HG03060 (cell line): Measurements from ENCODE around the gene SP8.
"Not testable (repeated sequence)": the region's sequence is repeated elsewhere in the genome, so short reads cannot be mapped to it uniquely, and the experiment has no call there.

ENCODE experiments used
- ATAC-seq: cut with Tn5 transposase; IDR thresholded peaks from one replicate; pipeline ENCODE4 v1.9.1; 2021; ENCODE audit warnings: low read depth, moderate number of reproducible peaks; ENCODE audit not compliant: unreplicated experiment

Gene SP8

DNA sequence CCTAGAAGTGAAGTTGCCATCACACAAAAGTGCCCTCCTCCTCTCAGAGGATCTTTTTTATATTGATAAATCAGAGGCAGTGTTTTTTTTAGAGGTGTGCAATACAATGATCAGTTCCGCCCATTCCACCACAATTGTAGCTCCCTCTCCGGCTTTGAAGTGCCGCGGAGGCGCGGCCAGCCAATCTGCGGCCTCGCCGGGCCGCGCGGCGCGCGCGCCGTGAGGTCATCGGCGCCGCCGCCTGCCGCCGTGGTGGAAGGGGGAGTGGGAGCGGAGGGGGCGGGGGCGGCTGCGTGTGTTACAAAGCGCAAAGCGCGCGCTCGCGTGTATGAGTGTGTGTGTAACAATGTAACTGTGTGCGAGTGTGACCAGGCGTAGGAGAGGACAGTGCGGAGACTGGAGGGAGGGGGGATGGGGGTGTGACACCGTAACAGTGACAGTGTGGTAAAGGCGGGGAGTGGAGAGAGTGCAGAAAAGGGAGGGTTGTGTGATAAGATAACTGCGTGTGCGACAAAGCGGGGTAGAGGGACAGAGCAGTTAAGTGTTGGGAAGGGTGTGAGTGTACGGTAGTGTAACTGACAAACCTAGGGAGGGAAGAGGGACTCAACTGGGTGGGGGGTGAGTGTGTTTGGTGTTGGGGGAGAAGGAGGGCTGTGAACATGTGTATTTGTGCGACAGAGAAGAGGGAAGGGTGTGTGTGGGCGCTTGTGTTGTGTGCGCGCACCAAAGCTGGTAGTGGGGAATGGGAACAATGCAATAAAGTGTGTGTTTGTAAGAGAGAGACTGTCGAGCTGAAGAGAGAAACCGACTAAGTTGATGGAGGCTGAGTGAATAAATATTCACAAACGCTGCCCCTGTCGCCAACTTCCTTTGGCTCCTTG, at the start of gene SP8:
TSS of gene SP8 (minus strand) at position 108 of the 881 bp plus-strand sequence. CDS start at position 20, 88 bp downstream.
- ATAC-seq = no peak

DNA sequence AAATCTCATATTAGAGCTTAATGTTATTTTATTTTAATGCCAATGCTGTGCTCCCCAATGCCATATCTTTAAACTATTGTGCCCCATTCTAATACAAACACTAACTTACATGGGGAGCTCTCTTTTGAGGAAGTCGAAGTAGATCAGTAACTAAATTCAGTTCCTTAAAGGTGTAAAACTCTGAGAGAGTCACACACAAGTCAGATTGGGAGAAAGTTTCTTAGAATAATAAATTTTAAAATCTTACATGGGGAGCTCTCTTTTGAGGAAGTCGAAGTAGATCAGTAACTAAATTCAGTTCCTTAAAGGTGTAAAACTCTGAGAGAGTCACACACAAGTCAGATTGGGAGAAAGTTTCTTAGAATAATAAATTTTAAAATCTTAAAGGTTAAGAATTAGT, 49.7 kb upstream of the SP8 start:
- ATAC-seq = peak; percentile 76

DNA sequence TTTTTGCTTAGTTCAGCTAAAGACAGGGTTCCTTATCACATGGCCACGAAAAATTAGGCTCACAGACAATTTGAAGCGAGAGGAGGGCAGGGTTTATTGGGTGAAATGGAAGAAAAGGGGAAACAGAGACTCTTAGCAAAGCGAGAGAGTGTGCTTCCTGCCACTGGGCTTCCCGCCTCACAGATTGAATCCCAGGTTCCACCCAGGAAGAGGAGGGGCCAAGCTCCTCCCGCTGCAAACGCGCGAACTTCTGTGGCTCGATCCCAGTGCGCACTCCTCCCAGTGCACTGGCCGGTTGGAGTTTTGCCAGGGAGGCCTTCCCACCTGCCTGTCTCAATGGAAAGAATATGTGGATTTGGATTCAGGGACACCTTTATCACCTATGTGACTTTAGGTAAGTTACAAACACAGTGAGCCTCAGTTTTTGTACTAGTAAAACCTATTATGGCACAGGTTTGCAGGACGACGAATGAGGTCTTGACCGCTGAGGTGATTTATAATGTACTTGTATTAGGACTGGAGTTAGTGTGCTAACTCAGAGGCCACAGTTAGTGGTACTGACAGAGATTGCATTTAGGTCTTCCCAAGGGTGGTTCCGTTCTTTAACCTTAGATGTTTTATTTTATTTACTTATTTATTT, 48.5 kb upstream of the SP8 start:
- ATAC-seq = no peak

DNA sequence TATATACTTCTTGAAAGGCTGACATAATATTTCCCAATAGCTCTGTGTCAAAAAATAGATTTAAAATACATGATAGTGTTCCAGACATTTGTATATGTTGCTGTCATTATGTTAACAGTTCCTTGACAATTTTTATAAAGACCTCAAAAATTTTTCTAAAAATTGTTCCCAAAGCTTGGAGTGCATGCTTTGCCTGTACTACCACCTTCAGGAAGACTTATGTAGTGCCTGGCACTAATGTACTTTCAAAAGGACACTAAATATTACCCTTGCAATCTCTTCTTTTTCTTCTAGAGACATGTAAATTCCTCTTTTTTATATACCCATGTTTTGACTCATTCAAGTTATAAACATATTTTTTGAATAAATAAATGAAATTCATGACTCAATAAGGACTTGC, 48.0 kb upstream of the SP8 start:
- ATAC-seq = no peak

DNA sequence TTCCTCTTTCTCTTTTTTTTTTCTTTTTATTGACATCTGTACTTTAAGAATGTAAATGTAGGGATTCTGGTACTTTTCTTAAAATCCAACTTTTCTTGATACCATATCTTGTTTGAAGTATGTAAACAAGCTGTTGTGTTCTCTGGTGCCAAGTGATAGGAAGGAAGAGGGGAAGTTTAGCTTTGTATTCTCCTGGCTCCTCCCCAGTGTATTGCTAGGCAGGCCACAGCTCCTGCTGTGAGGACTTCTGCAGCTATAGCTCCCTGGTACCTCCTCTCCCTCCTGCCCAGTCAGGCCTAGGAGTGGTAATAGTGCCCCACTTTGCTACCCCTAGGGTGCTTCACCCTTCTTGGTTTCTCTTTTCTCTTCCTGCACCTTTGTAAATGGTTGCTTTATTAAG, 45.3 kb upstream of the SP8 start:
- no peak for ATAC-seq

DNA sequence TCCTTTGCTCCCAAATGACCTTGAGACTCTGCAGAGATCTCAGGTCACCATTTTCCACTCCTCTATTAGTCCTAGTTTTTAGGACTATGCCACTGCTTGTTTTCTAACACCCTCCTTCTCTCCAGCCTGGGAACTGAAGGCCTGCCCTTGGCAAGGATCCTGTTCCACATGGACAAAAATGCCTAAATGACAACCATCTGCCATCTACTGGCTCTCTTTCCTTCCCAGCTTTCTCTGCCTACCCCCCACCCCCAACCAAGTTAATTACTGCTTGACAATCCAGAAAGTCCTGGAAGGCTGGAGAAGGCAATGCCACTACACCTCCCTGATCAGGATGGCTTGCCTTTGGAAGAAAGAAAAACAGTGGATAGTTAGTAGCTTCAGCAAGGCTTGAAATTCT, 44.8 kb upstream of the SP8 start:
- no peak for ATAC-seq

DNA sequence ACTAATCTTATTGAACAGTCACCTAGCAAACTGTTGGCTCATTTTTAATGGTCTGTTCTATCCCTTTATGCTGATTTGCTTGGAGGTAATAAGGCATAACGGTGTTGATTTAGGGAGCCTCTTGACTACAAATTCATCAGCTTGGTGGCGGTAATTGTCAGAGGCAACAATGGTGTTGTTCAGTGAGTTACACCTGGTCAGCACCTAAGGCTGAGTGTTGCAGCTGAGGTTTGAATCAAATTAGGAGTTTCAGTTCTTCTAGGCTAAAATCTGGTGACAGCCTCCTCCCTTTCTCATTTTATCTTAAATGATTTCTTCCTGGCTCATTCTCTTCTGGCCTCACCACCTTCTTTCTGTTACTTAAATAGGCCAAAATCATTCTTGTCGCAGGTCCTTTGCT, 42.3 kb upstream of the SP8 start:
- ATAC-seq = no peak

DNA sequence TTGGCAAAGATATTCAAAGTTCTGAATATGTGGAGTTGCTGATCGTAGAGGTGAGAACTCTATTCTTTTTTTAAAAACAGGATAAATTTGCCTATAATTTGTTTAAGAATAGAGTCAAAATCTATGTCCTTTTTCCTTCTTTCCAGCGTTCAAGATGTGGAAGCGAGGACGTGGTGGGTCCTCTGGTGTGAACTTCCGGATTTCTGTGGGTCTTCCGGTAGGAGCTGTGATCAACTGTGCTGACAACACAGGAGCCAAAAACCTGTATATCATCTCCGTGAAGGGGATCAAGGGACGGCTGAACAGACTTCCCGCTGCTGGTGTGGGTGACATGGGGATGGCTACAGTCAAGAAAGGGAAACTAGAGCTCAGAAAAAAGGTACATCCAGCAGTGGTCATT, 40.5 kb upstream of the SP8 start:
- no peak for ATAC-seq

DNA sequence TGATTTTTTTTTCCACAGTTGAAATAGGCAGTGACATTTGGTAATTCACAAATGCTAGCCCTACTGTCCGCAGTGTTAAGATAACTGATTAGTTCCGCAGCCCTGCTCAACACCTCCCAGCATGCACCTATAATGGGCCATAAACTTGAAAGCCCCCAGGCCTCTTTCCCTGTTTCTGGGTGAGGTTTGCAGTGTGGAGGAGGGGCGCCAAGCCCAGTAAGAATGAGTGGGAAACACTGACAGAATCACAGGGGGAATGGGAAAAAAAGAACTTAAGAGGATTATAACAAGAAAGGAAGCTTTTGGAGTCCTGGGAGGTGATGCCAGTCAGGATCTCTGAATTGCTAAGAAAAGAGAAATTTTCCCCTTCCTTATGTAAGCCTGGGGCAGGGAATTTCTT, 39.6 kb upstream of the SP8 start:
- ATAC-seq = no peak

DNA sequence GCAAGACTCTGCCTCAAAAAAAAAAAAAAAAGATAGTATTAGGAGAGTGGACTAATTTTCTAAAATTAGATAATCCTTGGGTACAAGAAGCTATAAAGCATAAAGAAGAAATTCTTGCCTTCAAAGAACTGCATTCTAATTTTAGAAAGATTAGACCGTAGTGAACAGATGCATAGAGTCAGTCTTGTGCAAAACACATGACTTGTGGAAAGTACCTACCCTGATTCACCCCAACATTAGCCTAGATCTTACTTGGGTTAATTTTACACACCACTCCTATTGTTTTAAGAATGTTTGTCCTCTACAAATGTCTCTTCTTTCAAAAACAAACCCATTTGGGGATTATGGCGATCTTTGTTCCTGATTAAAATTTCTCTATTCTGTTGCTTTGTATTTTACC, 38.9 kb upstream of the SP8 start:
- no peak for ATAC-seq

DNA sequence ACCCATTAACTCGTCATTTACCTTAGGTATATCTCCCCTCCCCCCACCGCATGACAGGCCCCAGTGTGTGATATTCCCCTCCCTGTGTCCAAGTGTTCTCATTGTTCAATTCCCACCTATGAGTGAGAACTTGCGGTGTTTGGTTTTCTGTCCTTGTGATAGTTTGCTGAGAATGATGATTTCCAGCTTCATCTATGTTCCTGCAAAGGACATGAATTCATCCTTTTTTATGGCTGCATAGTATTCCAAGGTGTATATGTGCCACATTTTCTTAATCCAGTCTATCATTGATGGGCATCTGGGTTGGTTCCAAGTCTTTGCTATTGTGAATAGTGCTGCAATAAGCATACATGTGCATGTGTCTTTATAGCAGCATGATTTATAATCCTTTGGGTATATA, 34.7 kb upstream of the SP8 start:
- not testable (repeated sequence) for ATAC-seq

DNA sequence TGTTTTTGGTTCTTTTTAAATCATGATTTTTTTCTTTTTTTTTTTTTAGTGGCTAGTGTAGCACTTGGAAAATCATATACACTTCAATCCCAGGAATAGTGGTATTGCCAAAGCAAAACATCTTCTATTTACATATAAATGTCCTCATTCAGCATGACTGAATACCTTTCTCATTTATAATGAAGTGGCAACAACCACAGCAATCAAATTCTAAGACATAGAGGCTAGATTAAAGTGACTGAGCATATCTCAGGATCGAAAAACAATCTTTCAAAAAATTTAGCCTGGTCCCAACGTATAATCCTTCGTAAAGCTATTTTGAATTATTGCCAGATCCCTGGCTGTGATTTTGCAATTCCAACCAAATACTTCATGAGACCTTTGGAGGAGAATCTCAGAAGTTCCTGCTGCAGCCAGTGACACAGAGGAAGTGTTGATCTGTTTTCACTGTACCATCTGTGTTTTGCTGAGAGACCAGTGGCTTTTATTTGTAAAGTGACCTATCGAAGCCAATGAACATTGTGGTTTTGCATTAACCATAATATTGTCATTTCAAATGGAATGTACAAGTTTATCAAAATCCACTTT, 29.8 kb upstream of the SP8 start:
- ATAC-seq = no peak

DNA sequence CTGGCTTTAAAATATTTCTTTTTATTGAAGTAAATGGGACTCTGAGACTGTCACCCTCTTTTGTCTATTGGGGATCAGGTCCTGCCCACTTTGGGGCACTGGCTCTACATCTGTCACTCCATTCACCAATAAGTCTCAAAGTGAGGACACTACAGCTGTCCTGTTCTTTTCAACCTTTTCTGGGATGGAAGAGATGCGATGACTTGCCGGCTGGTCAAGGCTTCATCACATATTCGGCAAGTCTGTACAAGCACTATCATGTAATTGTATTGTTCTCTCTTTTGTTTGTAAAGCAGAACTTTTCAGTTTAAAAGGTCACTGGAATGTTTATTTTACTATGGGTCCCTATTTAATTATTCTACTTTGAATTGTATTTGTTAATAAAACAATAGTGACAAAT, 17.7 kb upstream of the SP8 start:
- ATAC-seq = no peak

DNA sequence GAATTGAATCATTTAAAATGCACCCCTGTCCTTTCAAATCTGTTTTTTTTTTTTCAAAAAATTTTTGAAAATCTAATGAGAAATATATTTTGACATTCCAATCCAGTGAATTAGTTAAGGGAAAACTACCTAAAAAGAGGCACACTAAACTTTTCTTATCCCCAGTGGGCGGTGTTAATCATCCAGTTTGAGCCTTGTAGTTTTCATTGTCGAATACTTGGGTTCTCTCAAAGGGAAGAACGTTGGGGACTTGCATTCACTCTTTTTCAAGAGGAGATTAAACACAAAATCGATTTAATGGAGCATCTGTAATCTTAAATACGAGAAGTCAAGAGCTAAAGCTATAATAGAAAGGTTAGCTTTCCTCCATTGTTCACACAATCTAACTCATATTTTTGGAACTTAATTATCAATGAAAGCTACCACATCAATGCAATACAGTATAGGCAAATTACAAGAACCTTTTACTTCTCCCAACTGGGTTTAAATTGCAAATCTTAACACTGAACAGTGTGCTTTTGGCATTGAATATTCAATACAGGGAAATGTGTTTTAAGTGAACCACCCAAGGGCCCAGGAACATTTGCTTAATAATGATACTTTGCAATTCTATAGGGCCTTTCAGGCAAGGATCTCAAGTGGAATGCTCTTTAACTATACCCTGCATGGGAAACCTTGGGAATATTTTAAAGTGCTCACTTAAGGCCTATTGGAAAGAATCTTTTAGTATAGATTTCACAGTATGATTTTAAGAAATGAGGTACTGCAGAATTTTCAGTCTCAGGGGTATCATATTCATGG, 13.1 kb upstream of the SP8 start:
- no peak for ATAC-seq

DNA sequence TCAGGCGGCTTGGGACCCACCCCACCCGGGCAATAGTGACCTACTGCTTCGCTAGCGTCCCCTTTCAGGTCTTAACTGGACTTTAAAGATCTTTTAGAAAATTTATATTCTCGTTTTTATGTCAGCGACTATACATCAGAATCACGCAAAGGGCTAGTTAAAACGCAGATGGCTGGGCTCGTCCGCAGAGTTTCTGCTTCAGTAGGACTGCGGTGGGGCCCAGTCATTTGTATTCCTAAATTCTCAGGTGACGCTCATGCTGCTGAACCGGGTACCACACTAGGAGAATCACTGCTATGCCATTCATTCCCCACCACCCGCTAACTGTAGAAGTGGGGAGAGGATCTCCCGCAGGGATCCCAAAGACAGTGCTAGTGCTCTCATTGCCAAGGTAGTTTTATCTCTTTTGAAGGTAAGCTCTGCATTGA, 12.0 kb upstream of the SP8 start:
- ATAC-seq = no peak

DNA sequence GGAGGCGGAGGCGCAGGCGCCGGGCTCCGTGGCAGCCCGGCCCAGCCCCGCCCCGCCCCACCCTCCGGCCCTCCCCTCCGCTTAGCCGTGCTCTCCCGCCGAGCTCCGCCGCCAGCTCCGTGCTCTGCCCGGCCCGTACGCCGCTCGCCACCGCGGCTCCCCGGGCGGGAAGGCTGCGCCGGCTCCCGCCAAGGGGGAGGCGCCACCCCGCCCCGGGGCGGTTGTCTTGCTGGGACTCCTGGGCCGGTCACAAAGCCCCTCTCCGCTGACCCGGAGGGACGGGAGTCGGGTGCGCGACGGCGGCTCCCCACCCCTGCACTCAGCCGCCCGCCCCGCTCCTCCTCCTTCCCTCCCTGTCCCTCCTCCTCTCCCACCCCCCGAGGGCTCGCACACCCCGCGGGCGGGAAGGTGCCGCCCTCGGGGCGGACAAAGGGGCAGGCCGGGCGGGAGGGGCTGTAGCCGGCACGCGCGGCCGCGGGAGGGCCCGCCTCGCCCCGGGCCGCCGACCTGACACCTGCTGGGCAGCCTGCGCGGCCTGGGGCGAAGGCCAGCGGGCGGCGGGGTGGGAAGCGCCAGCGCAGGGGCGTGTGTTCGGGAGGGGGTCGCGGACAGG, 11.5 kb upstream of the SP8 start:
- peak; percentile 37 for ATAC-seq

DNA sequence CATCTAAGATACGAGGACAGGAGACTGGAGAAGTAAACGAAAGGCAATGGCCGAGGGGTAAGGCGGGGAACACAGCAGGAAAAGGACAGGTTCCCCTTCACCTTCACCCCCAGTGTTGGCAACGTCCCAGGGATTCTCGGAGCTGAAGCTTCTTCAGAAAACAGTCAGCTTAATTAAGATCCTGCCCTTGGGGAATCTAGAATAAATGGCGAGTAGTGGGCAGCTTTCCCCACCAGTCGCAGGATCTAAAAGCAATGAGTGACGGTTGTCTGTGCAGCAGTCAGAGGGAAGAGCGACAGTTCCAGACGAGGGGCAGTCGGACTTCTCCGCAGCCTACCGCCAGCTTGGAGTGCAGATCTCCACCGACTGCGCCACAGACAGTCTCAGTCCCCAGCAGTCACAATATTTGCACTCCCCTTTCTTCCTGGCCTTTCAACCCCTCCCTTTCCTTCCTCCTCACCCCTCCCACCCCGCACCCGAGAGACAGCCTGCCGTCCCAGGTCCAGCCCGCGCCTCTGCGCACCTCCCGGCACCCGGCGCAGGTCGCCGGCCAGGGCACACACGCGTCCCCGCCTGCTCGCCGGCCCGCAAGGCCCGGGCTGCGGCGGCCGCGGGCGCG, 10.9 kb upstream of the SP8 start:
- ATAC-seq = peak; percentile 44

DNA sequence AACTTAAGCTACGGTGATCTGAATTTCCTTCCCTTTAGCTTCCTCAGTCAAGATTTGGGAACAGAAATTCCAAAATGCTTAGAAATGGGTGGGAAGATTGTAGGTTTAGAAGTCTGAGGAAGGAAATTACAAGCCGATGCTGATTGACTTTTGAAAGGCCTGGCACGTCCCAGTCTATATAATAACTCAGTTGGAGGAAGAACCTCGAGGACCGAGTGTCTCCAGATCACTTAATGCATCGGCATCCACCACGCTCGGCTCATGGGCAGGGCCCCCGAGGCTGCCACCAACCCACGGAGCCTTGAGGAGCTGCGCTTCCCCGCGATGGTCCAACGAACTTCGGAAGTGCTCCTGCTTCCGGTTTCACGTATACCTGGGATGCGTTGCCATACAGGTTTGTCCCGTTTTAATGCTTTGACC, 10.4 kb upstream of the SP8 start:
- no peak for ATAC-seq

DNA sequence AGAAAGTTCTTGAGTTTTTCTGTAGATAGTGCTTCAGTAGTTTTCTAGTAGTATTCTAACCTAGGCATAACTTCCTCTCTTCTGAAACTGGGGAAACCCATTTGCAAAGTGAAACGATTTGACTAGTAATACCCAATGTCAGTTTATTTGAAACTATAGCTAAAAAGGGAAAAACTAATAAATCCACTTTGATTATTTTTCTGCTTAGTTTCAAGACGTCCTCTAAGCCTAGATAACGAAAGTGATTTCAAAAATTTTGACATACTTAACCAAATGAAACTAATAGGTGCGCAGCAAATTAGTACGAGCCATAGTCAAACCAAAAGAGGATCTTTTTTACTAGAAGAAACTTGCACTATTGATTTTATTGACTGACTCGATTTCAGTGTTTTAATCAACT, 9.8 kb upstream of the SP8 start:
- ATAC-seq = no peak

DNA sequence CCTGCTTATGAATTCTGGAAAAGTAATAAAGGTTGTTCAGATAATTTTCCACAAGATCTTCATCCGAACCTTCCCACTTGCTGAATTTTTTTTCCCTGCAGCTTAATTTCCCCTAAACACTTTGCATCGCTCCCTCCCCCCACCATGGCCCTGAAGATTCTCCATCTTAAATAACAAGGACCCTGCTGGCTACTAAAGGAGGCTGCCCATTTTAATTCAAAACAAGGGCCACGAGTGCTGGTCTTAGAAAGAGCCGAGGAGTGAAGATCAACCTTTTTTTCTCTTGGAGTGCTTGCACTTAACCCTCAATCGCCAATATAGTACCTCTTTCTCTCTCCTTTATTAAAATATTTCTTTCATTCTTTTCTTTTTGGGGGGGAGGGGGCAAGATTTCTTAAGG, 9.2 kb upstream of the SP8 start:
- ATAC-seq = no peak
